DMS 273 treated with DMSO at 0.1 percent for 48 hours (cell line): ENCODE results near the gene PHOX2A.
"Not testable (repeated sequence)": the region's sequence is repeated elsewhere in the genome, so short reads cannot be mapped to it uniquely, and the experiment has no call there.

ENCODE experiments used
- DNase-seq: peaks from one replicate; lab custom pipeline; 2025; lab: John Stamatoyannopoulos, UW

PHOX2A gene

DNA sequence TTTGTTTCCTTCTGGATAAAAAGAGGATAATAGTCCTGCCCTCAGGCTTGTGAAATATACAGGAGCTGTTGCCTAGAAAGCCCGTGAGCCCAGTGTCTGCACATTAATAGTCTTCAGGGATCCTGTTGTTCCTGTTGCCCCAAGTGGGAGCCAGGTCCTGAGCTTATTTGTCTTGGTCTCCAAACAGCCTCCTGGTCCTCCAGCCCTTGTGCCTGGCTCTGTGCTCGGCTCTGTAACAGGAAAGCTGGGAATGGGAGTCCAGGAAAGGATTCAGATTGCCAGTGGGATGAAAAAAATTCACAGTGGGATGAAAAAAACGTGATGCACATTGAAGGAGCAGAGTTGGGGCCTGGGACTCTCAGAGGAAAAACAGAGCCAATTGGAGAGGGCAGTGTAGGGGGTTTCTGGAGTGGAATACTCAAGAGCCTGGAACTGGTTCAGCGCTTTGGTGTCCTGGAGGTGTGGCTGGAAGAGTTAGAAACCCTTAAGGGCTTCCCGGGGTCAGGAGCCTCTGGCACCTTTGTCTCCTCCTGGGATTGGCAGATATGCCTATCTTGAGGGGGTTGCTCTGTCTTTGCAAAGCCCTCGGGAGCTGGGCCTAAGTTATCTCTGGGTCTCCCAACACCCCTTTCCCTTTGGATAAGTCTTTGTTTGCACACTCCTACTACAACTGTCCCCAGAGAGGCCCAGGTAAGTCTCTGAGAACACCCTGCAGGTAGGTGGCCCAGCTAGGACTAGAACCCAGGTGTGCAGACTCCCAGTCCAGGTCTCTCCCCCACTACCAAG, 21.7 kb downstream of the PHOX2A start:
- DNase-seq: no peak

DNA sequence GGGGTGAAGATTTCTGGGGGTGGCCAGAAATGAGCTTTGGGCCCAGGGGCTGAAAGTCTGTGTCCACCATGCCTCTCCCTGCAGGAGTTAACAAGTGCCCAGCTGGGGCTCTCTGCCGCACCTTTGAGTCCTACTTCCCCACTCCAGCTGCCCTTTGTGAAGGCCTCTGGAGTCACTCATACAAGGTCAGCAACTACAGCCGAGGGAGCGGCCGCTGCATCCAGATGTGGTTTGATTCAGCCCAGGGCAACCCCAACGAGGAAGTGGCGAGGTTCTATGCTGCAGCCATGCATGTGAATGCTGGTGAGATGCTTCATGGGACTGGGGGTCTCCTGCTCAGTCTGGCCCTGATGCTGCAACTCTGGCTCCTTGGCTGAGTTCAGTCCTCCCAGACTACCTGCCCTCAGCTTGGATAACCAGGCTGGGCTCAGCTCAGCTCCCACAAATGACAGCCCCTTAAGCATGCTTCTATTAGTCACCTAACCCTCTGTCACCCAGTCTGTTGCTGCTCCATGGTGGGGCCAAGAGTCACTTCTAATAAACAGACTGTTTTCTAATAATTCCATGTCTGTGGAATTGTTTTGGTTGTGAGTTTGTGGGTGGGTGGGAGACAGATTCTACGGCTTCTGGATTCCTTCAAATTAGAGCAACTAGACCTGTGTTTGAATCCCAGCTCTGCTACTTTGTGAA, 22.4 kb downstream of the PHOX2A start:
- no peak for DNase-seq

DNA sequence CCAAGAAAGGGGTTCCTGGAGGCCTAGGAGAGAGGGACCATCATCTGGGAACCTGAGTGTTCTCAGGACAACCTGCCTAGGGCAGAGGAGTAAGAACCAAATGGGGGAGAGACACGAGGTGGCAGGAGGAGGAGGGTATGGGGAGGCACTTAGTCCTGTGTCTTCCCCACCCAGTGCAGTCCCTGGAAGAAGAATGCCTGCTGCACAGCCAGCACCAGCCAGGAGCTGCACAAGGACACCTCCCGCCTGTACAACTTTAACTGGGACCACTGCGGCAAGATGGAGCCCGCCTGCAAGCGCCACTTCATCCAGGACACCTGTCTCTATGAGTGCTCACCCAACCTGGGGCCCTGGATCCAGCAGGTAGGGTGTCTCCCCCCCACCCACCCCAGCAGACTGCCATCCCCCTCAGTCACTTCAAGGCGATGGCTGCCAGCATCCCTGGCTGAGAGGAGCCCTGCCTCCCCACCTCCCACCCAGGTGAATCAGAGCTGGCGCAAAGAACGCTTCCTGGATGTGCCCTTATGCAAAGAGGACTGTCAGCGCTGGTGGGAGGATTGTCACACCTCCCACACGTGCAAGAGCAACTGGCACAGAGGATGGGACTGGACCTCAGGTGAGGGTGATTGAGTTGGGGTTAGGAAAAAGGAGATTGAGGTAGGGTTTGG, 23.1 kb downstream of the PHOX2A start:
- no peak for DNase-seq

DNA sequence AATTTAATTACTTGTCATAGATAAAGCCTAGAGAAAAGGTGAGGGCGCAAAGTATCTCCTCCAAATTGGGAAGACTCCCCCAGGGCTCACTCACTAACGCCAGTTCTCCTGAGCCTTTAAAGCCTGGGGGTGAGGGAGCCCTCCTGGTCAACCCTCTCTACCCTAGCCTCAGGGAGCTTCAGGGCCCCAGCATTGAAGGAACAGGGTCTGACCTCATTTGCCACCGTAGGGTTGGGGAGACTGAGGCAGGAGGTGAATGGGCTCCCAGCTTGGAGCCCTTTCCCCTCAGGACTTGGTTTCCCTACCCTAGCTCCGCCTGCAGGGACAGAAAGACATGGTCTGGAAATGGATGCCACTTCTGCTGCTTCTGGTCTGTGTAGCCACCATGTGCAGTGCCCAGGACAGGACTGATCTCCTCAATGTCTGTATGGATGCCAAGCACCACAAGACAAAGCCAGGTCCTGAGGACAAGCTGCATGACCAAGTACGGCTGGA, 25.7 kb downstream of the PHOX2A start:
- no peak for DNase-seq

DNA sequence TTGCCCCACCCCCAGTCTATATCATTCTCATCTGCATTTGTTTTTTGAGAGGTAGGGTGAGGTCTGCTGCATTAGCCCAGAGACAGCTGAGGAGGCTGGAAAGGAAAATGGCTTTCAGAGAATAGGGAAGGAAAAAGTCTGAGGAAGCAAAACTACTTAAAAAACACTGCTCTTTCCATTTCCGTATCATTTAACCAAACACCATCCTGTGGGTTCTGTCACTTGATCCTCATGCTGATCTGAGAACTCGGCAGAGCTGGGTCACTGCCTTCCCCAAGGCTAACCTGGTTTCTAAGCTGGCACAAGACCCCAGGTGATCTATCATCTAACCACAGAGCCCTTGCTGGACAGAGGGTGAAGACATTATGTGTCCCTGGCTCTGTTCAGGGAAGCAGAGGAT, 26.1 kb downstream of the PHOX2A start:
- no peak for DNase-seq

DNA sequence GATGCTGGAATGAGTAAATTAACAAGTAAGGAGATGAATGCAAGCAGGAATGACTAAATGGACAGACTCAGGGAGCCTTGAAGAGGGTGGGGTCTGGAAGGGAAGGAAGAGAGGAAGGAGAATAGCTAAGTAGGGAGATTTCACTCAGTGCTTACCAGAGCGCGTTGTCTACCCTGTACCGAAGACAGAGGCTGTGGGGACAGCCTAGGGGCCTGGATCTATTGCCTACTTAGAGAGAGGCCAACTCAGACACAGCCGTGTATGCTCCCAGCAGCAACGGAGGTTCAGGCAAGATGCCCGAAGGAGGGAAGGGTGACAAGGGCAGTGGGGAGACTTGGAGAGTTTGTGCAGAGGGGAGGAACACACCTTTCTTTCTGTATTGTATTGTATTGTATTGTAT, 27.3 kb downstream of the PHOX2A start, which contains the start of gene FOLR2:
Gene FOLR2 (plus strand): TSS at position 157 of the 400 bp plus-strand sequence. CDS start 1,791 bp downstream, outside the sequence.
- DNase-seq: no peak

DNA sequence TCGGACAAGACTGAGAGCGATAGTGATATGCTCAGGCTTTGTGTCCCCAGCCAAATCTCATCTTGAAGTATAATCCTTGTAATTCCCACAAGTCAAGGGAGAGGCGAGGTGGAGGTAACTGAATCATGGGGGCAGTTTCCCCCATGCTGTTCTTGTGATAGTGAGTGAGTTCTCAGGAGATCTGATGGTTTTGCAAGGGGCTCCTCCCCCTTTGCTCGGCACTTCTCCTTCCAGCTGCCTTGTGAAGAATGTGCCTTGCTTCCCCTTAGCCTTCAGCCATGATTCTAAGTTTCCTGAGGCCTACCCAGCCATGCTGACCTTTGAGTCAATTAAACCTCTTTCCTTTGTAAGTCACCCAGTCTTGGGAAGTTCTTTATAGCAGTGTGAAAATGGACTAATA, 34.9 kb downstream of the PHOX2A start:
- DNase-seq: no peak

DNA sequence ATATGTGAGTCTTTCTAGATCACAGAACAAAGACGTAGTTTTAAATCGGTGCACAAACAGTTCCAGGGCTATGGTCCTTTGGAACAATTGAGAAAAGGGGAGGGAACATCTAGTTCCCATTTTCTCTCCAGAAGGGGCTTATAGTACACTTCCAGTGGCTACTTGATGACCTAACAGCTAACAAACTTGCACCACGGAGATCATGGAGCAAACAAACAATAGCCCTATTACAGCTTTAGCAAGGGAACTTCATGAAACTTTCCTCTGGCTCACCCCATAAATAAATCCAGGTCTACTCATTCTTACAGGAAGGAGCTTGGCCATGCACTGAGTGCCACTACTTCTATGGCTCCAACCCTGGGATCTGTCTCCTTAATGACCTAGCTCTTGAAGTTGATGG, 35.7 kb downstream of the PHOX2A start:
- DNase-seq: no peak

DNA sequence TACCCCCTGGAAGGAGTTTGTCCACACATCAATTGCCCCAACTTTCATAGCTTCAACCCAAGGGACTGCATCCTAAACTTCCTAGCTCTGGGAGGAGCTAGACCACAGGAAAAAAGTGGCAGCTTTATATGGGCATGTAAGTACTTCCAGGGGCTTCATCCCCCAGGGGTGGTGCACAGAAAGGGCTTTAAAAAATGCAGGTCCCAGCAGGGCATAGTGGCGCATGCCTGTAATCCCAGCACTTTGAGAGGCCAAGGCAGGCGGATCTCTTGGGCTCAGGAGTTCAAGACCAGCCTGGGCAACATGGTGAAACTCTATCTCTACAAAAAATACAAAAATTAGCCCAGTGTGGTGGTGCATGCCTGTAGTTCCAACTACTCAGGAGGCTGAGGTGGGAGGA, 37.2 kb downstream of the PHOX2A start:
- DNase-seq: not testable (repeated sequence)

DNA sequence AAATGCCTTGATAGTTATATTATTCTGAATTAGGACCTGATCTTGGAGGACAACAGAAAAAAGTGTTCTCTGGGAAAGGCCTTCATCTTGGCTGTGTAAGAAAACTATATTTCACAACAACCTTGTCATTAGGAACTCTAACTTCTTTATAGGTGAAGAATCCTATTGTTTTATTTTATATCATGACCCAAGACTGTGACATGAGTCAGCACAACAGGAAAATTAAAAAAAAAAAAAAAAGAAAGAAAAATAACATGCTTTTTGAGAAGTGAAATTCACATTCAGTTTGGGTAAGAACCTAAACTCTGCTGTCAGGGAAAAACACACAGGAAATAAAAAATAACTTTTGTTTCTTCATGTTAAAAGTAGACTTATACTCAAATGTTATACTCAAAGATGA, 39.1 kb downstream of the PHOX2A start:
- no peak for DNase-seq

DNA sequence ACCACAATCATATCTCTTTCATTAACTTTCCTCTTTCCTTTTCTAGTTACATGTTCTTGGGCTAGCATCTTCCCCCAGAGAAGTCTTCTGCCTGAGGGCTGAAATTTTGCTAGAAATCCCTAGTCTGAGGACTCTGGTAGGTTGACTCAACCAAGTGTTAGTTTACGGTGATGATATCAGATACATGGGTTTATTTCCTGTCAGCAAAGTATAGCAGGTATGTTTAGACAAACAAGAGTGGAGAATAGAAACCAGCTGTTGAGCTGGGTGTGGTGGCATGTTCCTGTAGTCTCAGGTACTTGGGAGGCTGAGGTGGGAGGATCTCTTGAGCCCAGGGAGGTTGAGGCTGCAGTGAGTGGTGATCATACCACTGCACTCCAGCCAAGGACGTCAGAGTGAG, 40.8 kb downstream of the PHOX2A start:
- no peak for DNase-seq

DNA sequence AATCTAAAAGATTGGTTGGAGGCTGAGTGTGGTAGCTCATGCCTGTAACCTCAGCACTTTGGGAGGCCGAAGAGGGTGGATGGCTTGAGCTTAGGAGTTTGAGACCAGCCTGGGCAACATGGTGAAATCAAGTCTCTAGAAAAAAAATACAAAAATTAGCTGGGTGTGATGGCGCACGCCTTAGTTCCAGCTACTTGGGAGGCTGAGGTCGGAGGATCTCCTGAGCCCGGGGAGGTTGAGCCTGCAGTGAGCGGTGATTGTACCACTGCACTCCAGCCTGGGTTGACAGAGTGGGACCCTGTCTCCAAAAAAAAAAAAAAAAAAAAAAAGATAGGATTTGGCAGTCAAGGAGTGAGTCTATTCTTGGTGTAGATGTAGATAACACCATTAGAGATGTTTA, 41.4 kb downstream of the PHOX2A start:
- no peak for DNase-seq

DNA sequence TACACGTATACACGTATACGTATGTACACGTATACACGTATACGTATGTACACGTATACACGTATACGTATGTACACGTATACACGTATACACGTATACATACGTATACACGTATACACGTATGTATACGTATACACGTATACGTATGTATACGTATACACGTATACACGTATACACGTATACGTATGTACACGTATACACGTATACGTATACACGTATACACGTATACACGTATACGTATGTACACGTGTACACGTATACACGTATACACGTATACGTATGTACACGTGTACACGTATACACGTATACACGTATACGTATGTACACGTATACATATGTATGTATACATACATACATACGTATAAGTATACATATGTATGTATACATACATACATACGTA, 42.5 kb downstream of the PHOX2A start:
- DNase-seq: not testable (repeated sequence)

DNA sequence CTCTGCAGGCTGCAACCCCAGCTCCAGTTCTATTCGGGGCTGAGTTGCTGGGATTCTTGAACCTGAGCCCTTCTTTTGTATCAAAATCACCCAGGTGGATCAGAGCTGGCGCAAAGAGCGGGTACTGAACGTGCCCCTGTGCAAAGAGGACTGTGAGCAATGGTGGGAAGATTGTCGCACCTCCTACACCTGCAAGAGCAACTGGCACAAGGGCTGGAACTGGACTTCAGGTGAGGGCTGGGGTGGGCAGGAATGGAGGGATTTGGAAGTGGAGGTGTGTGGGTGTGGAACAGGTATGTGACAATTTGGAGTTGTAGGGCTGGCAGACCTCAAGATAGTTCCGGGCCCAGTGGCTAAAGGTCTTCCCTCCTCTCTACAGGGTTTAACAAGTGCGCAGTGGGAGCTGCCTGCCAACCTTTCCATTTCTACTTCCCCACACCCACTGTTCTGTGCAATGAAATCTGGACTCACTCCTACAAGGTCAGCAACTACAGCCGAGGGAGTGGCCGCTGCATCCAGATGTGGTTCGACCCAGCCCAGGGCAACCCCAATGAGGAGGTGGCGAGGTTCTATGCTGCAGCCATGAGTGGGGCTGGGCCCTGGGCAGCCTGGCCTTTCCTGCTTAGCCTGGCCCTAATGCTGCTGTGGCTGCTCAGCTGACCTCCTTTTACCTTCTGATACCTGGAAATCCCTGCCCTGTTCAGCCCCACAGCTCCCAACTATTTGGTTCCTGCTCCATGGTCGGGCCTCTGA, 48.3 kb downstream of the PHOX2A start:
- no peak for DNase-seq

DNA sequence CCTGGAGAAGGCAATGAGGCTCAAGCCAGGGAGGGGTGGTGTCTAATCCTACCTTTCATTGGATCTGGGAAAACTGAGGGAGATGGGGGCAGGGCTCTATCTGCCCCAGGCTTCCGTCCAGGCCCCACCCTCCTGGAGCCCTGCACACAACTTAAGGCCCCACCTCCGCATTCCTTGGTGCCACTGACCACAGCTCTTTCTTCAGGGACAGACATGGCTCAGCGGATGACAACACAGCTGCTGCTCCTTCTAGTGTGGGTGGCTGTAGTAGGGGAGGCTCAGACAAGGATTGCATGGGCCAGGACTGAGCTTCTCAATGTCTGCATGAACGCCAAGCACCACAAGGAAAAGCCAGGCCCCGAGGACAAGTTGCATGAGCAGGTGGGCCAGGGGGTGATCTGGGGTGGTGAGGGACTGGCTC, 52.0 kb downstream of the PHOX2A start, which contains the start of gene FOLR1:
Gene FOLR1 (plus strand): TSS at position 180 of the 421 bp plus-strand sequence. CDS start 34 bp downstream, at position 214.
- DNase-seq: no peak

DNA sequence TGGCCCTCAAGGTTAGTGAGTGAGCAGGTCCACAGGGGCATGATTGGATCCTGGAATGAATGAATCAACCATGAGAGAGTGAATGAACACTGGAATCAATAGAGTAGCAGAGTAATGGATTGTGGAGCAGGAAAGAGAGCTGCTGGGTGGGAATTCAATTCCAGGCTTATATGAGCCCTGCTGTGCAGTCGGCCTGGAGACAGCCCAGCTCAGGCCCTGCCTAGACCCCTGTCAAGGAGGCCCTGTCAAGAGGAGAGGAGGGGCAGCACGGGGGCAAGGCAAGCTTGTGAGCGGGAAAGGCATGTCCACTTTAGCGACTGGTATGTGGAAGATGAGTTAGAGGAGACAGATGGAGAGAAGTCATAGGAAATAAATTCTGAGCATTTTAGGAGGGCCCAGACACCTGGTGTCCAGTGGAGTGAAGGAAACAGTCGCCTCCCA, 53.3 kb downstream of the PHOX2A start:
- no peak for DNase-seq

DNA sequence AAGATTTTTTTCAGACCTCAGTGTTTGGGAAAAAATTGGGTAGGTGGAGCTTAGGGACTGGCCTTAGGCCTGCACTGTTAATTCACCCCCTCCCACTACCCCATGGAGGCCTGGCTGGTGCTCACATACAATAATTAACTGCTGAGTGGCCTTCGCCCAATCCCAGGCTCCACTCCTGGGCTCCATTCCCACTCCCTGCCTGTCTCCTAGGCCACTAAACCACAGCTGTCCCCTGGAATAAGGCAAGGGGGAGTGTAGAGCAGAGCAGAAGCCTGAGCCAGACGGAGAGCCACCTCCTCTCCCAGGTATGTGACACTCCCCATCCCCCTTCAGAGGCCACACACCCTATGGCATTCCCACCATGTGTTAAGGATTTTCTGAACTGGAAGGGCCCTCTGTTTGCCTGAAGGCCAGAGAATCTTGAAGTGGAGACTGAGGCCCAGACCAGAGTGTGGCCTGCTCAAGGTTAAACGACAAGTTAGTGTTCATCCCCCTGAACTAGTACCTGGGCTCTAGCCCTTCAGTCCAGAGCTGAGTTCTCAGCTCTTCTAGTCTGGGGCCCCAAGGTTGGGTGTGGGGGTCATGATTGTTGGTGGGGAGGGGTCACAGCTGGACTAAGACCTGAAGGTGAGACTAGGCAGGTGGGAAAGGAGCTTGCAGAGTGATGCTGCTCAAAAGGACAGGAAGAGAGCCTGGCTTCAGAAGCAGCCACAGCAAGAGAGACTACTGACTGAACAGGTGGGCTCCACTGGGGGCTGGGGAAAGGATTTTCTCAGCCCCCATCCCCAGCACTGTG, 54.3 kb downstream of the PHOX2A start:
- no peak for DNase-seq
